GM19452 (cell line): ENCODE data around the gene SLC39A5.
"Not testable (repeated sequence)": the region's sequence is repeated elsewhere in the genome, so short reads cannot be mapped to it uniquely, and the experiment has no call there.

Experiments used
- ATAC-seq: cut with Tn5 transposase; IDR thresholded peaks from one replicate; pipeline ENCODE4 v1.9.1; 2021; ENCODE audit not compliant: unreplicated experiment

Gene SLC39A5

DNA sequence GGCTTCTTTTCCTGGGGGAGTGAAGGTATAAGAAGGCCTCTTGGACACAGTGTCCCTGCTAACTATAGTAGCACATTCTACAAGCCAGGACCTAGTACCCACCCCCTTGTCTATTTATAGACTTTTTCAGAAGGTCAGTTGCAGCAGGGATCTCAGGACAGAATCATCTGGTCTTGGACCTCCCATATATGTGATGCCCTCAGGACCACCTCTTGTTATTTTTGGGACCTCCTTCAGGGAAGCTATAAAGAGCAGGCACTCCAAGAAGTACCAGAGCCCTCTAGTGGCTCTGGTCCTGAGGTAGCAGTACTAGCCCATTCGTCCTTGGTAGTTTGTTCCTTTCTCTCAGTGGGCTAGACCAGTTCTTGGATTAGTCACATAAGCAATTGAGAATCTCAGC is 41.2 kb downstream of the SLC39A5 start:
- no peak for ATAC-seq

DNA sequence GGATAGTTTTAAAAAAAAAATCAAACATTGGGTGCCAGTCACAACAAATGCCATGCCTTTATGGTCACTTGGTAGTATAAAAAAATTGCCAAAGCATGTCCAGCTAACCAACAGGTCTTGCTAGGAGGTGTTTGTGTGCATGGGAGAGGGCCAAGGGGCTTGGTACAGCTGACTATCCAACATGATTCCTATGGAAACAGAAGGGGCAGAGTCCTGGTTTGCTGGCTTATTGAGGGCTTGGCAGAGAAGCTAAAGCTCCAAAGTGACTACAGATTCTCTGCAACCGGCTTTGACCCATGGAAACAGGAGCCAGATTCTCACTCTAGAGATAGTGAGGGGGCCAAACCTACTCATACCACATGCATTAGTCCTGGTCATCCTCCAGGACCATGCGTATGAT is 42.6 kb downstream of the SLC39A5 start:
- ATAC-seq, result not testable (repeated sequence)

DNA sequence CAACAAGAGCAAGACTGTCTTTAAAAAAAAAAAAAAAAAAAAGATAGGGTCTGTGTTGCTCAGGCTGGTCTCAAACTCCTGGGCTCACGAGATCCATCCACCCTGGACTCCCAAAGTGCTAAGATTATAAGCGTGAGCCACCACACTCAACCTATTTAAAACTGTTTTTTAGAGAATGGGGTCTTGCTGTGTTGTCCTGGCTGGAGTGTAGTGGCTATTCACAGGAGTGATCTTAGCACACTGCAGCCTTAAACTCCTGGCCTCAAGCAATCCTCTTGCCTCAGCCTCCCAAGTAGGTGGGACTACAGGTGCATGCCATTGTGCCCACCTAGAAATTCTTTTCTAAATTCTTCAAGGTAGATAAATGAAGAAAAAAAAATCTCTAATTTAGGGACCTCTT is 44.4 kb downstream of the SLC39A5 start:
- ATAC-seq, result no peak

- no peak for ATAC-seq
These were observed 49.1 kb downstream of the SLC39A5 start for GRCh38 chr12:56278905-56279304.

DNA sequence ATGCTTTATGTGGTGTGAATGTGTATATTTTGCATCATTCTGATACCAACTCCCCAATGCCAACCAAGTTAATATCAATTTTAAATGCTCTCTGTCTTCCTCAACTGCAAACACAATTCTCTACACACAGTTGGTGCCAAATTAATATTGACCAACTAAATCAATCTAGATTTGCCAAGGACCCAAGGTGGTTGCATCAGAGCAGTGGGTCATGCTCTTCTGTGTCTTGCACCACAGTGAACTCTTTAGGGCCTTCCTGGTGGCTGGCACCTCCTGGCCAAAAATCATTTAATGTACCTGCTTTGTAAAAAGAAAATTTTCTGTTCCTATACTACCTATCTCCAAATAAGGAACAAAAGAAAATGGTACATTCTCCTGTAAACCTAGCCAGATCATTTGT is 51.0 kb downstream of the SLC39A5 start:
- ATAC-seq, result no peak

DNA sequence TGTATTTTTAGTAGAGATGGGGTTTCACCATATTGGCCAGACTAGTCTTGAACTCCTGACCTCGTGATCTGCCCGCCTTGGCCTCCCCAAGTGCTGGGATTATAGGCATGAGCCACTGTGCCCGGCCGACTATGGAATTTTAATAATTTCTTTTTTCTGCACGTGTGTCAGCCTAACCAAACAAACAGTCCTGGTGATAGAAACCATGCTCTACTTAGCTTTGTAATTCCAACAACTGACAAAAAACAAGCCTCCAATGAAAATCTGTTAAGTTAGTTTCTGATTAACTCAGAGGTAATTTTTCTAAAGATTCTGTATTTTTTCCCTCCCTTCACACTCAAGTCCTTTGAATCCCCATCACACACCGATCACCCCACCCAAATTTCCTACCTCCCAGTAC is 52.2 kb downstream of the SLC39A5 start:
- no peak for ATAC-seq

DNA sequence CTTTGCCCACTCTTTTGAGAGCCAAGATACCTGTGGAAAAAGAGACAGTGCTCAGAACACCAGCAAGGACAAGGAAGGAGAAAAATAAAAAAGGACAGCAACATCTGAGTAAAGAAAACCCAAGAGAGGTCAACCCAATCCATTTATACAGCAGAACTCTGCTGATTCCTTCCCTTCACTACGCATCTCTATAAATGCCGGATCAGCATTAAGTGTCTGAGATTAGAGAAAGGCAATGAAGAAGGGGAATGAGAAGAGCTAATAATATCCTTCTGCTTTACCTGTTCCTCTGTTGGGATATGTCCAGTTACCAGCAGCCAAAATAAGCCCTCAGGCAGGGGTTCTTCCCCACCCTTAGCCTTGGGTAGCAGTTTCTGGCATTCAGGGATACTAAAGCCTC is 52.7 kb downstream of the SLC39A5 start:
- no peak for ATAC-seq

DNA sequence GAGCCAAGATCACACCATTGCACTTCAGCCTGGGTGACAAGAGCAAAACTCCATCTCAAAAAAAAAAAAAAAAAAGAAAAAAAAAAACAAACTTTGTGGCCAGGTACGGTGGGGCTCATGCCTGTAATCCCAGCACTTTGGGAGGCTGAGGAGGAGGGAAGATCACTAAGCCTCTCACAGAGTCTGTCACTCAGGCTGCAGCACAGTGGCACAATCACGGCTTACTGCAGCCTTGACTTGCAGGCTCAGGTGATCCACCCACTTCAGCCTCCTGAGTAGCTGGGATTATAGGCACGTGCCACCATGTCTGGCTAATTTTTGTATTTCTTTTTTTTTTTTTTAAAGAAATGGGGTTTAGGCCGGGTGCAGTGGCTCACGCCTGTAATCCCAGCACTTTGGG is 54.4 kb downstream of the SLC39A5 start:
- not testable (repeated sequence) for ATAC-seq

- no peak for ATAC-seq
These were observed 56.4 kb downstream of the SLC39A5 start for GRCh38 chr12:56286044-56286830.
